HepG2 (cell line): ENCODE results near the gene FBXL13. TPM values are rescaled to one million over a fixed set of nuclear protein-coding genes. Genes with fewer than 3 reads are reported as not detected.
A peak's percentile ranks its signal among the peaks of the same experiment; 100 is the strongest.

Source experiments
- ATAC-seq: fragments of 200-7000 bp; cut with Tn5 transposase; 3 replicates; pipeline ENCODE4 v1.9.1; 2020; ENCODE audit warnings: mild to moderate bottlenecking, moderate library complexity
- BruUV-seq: library from RNA; stranded (reverse); fragments of 400-500 nt; replicated peaks from 2 replicates; lab custom pipeline; 2021; lab: Mats Ljungman, UMichigan
- CTCF ChIA-PET: fragments of 300-600 bp; formaldehyde crosslinking; extraction: SDS; loops from one replicate; lab custom pipeline; 2021; ENCODE audit warnings: low total read pairs, inconsistent platforms, low intra/inter-chr PET ratio; lab: Yijun Ruan, JAX
- POLR2A ChIA-PET: fragments of 350-600 bp; sonication (Branson Sonifier 250); formaldehyde crosslinking; loops from one replicate; lab custom pipeline; 2020; ENCODE audit warnings: antibody characterized with exemption, inconsistent platforms; lab: Yijun Ruan, JAX
- DNase-seq: peaks from one replicate; pipeline ENCODE4 v3.0.0-alpha.2; 2015; ENCODE audit warnings: low spot score
- FAIRE-seq: peaks from 3 replicates; lab custom pipeline; 2011; peaks lifted over from hg19 to GRCh38; lab: Jason Lieb, UNC
- H2AFZ ChIP-seq: one replicate; pipeline ENCODE4 v1.6.1; 2011; ENCODE audit warnings: low read length, inconsistent platforms
- H3K27ac ChIP-seq: fragments of 300-600 bp; 3 replicates; pipeline ENCODE4 v1.8.0; 2011; ENCODE audit warnings: mixed run types, mild to moderate bottlenecking, mixed read lengths, low read length, inconsistent platforms; ENCODE audit not compliant: insufficient read depth; ENCODE audit errors: extremely low read length
- H3K27me3 ChIP-seq, 2 experiments: fragments of 200-600 bp in 1 of 2; 2 replicates in 1 of 2; 3 replicates in 1 of 2; pipeline versions ENCODE4 v1.6.0 to v1.8.0; 2011; ENCODE audit warnings: low read length in 2 of 2, mild to moderate bottlenecking in 2 of 2, moderate library complexity in 2 of 2, inconsistent platforms in 1 of 2; ENCODE audit not compliant: insufficient read depth in 2 of 2, control insufficient read depth in 1 of 2
- H3K36me3 ChIP-seq, 2 experiments: fragments of 200-600 bp in 1 of 2; replicated peaks in 1 of 2; 2 replicates in 1 of 2; 3 replicates in 1 of 2; pipeline versions ENCODE4 v1.5.1 to v1.8.0; 2011; ENCODE audit warnings: low read length in 2 of 2, inconsistent platforms in 1 of 2; ENCODE audit not compliant: insufficient read depth in 2 of 2, control insufficient read depth in 1 of 2
- H3K4me1 ChIP-seq: 2 replicates; pipeline ENCODE4 v1.5.1; 2012; ENCODE audit warnings: low read length, inconsistent platforms; ENCODE audit not compliant: insufficient read depth
- H3K4me2 ChIP-seq: 2 replicates; pipeline ENCODE4 v1.6.0; 2011; ENCODE audit warnings: low read depth, low read length, inconsistent platforms
- H3K4me3 ChIP-seq, 3 experiments: fragments of 200-600 bp in 1 of 3; sonication (generic), shearing (Covaris generic) in 1 of 3; replicated peaks in 1 of 3; 2 replicates each; pipeline ENCODE4 v1.5.1; 2011 to 2016; ENCODE audit warnings: low read length in 3 of 3, inconsistent platforms in 2 of 3, low read depth in 2 of 3, mild to moderate bottlenecking in 2 of 3, control low read depth in 1 of 3, mixed read lengths in 1 of 3; ENCODE audit not compliant: insufficient read depth in 1 of 3
- H3K79me2 ChIP-seq: one replicate; pipeline ENCODE4 v1.6.1; 2011; ENCODE audit warnings: low read length, inconsistent platforms; ENCODE audit not compliant: insufficient read depth
- H3K9ac ChIP-seq: 2 replicates; pipeline ENCODE4 v1.6.0; 2011; ENCODE audit warnings: mild to moderate bottlenecking, low read depth, low read length, inconsistent platforms; ENCODE audit not compliant: insufficient read depth
- H3K9me3 ChIP-seq: 2 replicates; pipeline ENCODE4 v1.5.1; 2012; ENCODE audit warnings: mild to moderate bottlenecking, low read length
- H4K20me1 ChIP-seq: 2 replicates; pipeline ENCODE4 v1.6.0; 2011; ENCODE audit warnings: inconsistent platforms, mild to moderate bottlenecking, low read length, moderate library complexity; ENCODE audit not compliant: insufficient read depth
- CEBPB ChIP-seq: IDR thresholded peaks from 2 replicates; pipeline ENCODE4 v1.6.1; 2011; ENCODE audit warnings: low read depth, low read length, improper control_type of control experiment, borderline replicate concordance
- ISX ChIP-seq: sonication (generic); formaldehyde crosslinking; conservative IDR thresholded peaks from 2 replicates; pipeline ENCODE4 v1.5.0; 2020; ENCODE audit warnings: missing genetic modification reagents
- KLF11 ChIP-seq: IDR thresholded peaks from 2 replicates; pipeline ENCODE4 v1.6.1; 2016; ENCODE audit warnings: missing compliant biosample characterization
- SUZ12 ChIP-seq: fragments of 150-350 bp; IDR thresholded peaks from 2 replicates; pipeline ENCODE4 v1.6.1; 2014; ENCODE audit warnings: low read depth, low read length
- ZNF749 ChIP-seq: sonication (generic); formaldehyde crosslinking; IDR thresholded peaks from 2 replicates; pipeline ENCODE4 v1.8.0; 2022; ENCODE audit warnings: mild to moderate bottlenecking, missing genetic modification reagents, moderate library complexity, borderline replicate concordance
- WGBS: methylation state at CpG from one replicate; pipeline ENCODE4 v1.1.6; 2017; ENCODE audit warnings: low lambda C conversion rate; 5-methylcytosine and 5-hydroxymethylcytosine counted together
- in situ Hi-C: cut with HindIII; loops from 2 replicates; pipeline ENCODE4 v1.10.0; 2017; ENCODE audit warnings: low pct_unique_long_range_greater_than_20kb; ENCODE audit not compliant: extremely low pct_ligation_motif_present
- intact Hi-C: fragments of 100-400 bp; cut with micrococcal nuclease; formaldehyde crosslinking; loops from one replicate; pipeline ENCODE4 v1.10.0; 2022; ENCODE audit not compliant: unreplicated experiment
- polyA plus RNA-seq, 8 experiments: library from polyadenylated mRNA; depleted of rRNA in 3 of 8; stranded (reverse) in 7 of 8; unstranded in 1 of 8; fragments of >200 nt; fragmentation: Illumina TruSeq in 4 of 8; extraction: Trizol in 4 of 8; gene quantifications; 2 replicates each; pipeline versions ENCODE4 v1.2.1 to v1.2.3, GENCODE V29; 2011 to 2016; ENCODE audit warnings: low read depth in 4 of 8, missing spikeins in 1 of 8, mixed read lengths in 1 of 8; ENCODE audit not compliant: insufficient read depth in 1 of 8
- total RNA-seq, 5 experiments: library from RNA; depleted of rRNA; stranded (reverse); fragments of >200 nt; fragmentation: Illumina TruSeq; extraction: Trizol; gene quantifications; 2 replicates each; pipeline ENCODE4 v1.2.3, GENCODE V29; 2016; ENCODE audit warnings: low read depth in 1 of 5
- TF ChIP-seq, protein P1 (sequence below): sonication (generic); formaldehyde crosslinking; IDR thresholded peaks from 2 replicates; pipeline ENCODE4 v1.8.0; 2022; ENCODE audit warnings: mild to moderate bottlenecking, missing genetic modification reagents
- TF ChIP-seq, protein P2 (sequence below): IDR thresholded peaks from 2 replicates; pipeline ENCODE4 v1.6.1; 2012; ENCODE audit warnings: inconsistent platforms

FBXL13 gene
- total and polyA plus RNA-seq, 2 of the 13 experiments (the other 11 are each of a cell fraction or from before 2014, with no cell fraction given), result 0.24 to 0.77 TPM

DNA sequence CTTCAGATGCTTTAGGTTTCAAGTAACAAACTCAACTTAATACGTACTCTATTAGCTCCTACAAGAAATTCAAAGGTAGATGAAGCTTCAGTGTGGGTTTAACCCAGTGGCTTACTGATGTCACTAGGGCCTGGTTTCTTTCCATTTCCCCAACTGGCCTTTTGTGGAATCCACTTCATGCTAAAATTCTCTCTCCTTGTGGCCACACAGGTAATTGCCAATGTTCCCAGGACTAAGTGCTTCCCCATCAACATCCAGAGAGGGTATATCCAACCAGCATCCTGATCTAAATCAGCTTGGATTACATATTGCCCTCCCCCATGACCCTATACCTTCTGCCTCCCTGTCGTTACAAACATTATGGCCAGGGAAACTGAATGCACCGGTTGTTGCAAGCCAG lies 10.7 kb downstream of the FBXL13 start (continued):
- TF ChIP-seq, protein P1, sequence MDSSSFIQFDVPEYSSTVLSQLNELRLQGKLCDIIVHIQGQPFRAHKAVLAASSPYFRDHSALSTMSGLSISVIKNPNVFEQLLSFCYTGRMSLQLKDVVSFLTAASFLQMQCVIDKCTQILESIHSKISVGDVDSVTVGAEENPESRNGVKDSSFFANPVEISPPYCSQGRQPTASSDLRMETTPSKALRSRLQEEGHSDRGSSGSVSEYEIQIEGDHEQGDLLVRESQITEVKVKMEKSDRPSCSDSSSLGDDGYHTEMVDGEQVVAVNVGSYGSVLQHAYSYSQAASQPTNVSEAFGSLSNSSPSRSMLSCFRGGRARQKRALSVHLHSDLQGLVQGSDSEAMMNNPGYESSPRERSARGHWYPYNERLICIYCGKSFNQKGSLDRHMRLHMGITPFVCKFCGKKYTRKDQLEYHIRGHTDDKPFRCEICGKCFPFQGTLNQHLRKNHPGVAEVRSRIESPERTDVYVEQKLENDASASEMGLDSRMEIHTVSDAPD (CRISPR knock-in tag), result no peak
- TF ChIP-seq ISX (CRISPR knock-in tag) (no peak), SUZ12 (no peak), ZNF749 (no peak), KLF11 (CRISPR knock-in tag) (no peak)

DNA sequence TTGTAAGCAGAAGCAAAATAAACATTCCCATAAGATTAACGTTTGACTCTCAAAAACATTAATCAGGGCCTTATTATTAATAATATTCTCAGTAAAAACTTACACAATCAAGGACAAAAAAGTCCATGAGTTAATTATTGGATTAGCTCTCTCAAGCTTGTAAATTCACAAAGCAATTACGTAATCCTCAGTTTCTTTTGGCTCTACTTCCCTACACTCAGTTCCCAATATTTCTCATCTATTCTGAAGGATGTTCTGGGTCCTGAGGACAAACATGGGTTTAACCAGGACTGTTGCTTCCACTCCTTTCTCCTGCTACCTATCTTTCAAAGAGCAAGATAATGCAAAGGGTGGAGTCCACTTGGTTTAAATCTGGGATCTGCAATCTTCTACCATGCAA lies 15.1 kb downstream of the FBXL13 start:
- no TSS peak for BruUV-seq
- Histone ChIP-seq H3K4me2 (no peak overlapping the region), H3K79me2 (no peaks in the 10 kb centered on the region), H3K4me3 (no peak overlapping the region), H3K9me3 (no peaks in the 10 kb centered on the region), H3K27me3 (no peaks in the 10 kb centered on the region), H4K20me1 (no peaks in the 10 kb centered on the region), H3K36me3 (no peaks in the 10 kb centered on the region), H2AFZ (no peak overlapping the region), H3K27ac (no peak overlapping the region), H3K9ac (no peak overlapping the region), H3K4me1 (no peaks in the 10 kb centered on the region; the same call in 1 of the 2 replicates)
- WGBS, result 46% methylated on average over 2 of the region's 2 CpGs
- CTCF ChIA-PET, result no interaction called here
- no peak for FAIRE-seq
- no peak for ATAC-seq
- DNase-seq, result no peak
- intact Hi-C loops (no loop called here), in situ Hi-C loops (loop anchor here (25.0 kb wide), 1 partner anchor 297 kb away; no protein-coding TSS in a partner anchor)
- peak; percentile 57 for TF ChIP-seq CEBPB
- TF ChIP-seq, protein P2, sequence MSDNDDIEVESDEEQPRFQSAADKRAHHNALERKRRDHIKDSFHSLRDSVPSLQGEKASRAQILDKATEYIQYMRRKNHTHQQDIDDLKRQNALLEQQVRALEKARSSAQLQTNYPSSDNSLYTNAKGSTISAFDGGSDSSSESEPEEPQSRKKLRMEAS, result no peak
- POLR2A ChIA-PET, result interaction anchor here (1.3 kb wide), 1 partner anchor 15 kb away, joined by 3 read pairs; the partner anchor contains the start of gene FBXL13
